ENCODE results near the gene PCTP.
A peak's percentile ranks its signal among the peaks of the same experiment; 100 is the strongest.

Gene PCTP

DNA sequence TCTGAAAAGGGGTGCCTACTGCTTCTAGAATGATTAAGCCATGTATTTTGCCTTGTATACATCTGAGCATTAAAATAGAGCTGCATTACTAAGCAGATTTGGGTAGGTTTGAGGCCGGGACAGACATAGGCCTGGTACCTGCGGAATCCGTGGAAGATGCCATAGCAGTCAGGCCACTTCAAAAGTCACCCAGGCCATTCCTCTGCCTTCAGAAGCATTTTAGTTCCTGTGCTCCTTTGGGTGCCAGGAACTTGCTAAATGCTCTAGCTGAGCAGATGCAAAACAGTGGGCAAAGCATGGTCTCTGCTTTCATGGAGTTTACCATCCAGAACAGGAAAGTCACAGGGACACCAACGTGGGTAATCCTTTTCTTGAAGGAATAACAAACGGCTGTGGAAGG, 22.5 kb upstream of the PCTP start:
- no peak for FAIRE-seq

DNA sequence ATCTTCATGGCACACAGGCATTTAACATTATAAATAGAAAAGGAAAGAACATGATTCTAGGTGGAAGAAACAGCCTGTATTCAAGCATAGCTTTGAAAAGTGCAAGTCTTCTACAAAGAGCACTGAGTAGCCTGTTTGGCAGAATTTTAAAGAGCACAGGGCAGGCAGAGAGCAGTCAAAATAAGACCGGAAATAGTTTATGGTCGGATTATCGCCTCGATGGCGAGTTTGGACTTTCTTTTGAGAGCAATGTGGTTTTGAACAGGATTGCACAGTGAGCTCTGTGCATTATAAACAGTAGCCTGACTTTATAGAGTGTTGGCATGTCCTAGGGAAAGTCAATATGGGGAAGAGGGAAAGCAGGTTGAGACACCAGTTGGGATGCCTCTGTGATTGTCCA, 22.0 kb upstream of the PCTP start:
- no peak for FAIRE-seq

DNA sequence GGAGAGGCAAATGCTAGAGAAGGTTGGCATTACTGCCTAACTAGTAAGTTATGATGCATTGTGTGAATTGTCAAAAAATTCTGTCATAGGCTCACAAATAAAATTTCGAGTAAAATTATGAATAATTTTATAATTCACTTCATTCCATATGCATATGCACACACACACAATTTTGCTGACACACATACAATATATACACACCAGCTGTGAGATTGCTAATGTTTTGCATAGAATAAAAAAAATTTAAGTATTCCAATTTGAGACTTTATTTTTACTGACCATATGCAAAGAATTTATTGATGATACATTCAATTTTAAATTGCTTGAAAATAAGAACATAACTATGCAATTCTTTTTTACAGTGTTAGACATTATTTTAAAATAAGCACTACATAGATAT, 21.4 kb upstream of the PCTP start:
- FAIRE-seq: no peak

DNA sequence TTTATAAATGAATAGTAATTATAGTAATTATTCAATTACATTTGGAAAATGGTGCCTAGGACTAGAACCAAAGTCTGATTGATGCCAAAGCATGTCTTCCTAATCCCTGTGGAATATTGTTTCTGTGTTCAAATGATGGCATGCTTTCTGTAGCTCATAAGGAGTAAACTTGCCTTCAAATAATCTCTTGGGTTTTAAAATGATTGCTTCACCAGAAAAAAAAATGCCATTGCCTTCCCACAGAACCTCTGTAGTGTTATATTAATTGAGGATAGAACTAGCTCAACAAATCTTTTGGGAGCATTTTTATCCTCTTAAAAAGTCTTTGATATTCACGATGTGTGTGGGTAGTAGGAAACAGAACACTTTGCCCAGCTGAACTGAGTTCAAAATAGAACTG, 20.5 kb upstream of the PCTP start:
- FAIRE-seq: no peak

DNA sequence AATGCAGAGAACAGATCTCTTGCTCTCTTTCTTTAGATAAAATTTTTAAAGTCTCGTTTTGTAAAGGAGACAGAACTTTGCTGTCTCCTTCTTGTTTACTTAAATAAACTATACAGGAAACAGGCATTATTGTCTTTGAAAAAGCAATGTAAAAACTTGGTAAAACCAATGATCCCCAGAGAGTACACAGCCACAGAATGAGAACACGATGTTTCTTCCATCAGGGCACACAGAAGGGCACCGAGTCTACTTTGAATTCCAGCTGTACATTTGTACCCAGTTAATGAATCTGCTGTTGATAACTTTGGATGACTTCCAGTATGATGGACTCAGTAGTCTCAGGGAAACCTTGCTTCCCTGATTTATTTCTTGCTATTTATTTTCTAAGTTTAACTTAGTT, 20.0 kb upstream of the PCTP start:
- no peak for FAIRE-seq

DNA sequence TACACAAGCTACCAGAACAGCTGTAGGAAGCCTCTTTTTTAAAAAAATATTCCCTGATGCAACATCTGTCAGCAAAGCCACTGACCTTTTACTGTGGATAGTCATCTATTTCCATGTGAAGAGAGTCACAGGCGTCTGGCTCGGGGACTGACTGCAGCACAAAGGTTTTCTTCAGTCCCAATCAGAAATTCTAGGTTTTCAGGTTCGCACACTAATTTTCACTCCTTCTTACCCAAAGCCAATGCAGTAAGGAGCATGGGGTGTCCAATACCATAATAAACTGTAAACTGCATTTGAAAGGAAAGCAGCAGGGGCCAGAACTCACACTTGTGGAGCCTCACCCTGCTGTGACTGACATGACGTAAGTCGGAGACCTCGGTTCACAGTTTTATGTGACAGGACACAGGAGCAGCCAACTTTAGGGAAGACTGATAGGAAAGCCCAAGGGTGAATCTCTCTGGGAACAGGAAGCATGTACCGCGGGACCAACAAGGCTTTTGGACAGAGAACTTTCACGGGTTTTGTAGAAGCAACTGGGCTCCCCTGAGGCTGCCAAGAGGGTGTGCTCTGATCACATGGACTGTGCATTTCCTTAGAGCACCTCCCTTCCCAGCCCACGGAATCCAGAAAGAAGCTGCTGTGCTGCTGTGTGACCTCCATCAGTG, 19.1 kb upstream of the PCTP start:
- no peak for FAIRE-seq

DNA sequence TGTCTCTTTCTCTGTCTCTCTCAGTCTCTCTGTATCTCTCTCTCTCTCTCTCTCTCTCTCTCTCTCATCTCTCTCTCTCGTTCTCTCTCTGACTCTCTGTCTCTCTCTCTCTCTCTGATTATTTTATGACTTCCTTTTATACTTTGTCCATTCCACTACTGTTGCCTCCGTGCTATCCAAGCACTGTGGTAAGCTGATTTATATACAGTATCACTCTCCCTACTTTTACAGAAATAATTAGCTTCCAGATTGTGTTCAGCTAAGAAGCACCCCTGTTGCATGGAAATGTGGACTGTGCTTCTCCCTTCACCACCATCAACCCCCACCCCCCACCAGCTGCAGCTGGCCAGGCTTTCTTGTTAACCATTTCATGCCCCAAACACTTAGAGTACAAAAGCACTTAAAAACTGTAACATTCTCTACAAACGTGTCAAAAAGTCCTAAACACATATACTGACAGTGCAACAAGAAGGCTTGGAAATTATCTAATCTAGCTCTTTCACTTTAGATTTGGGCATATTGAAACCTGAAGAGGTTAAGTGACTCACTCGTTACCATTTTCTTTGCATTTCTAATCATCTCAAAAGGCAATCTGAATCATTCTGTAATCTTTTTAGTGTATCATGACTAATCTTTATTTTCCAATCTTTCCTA, 16.6 kb upstream of the PCTP start:
- no peak for FAIRE-seq

DNA sequence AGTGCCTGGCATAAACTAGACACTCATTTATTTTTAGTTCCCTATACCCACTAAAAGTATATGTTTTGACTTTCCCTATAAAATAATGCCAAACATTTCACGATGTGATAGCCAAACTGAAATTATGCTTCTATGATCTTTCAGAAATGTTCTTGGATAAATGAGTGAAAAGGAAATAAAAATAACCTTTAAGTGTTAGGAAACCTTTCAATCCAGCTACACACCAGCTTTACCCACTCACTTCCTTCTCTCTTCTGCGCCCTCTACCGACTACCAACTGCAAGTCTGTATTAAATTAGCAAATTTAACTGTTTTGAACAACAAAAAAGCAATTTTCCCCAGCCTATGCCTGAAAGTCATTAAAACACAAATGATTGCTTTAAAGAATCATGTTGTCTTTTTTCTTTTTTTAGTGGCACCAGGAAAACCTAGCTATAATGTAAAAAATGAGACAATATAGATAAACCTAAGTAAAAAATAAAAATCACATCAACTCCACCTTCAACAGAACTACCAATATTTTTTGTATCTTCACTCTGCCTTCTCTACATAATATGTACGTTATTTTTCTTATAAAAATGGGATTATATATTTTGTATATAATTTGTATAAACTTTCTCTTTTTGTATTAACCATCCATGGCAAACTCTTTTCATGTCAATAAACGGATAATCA, 15.0 kb upstream of the PCTP start:
- peak; percentile 81 for FAIRE-seq

DNA sequence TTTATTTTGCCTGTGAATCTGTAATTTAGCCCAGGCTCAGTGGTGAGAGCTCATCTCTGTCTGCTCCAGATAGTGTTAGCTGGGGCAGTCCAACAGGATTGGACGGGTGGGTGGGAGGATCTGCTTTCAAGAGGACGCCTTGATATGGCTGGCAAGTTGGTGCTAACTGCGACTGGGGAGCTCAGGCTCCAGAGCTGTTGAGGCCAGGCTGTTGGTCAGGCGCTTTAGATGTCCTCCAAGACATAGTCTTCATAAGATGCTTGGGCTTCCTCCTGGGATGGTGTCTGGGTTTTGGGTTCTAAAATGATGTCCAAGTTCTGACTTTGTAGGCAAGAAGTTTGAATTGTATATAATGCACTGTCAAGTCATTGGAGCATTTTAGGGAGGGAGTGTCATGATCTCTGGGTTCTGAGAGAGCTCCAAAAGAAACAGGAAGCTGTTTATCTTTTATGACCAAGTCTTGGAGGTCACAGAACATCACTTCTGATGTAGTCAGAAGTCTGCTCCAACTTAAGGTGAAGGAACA, 12.8 kb upstream of the PCTP start:
- no peak for FAIRE-seq

DNA sequence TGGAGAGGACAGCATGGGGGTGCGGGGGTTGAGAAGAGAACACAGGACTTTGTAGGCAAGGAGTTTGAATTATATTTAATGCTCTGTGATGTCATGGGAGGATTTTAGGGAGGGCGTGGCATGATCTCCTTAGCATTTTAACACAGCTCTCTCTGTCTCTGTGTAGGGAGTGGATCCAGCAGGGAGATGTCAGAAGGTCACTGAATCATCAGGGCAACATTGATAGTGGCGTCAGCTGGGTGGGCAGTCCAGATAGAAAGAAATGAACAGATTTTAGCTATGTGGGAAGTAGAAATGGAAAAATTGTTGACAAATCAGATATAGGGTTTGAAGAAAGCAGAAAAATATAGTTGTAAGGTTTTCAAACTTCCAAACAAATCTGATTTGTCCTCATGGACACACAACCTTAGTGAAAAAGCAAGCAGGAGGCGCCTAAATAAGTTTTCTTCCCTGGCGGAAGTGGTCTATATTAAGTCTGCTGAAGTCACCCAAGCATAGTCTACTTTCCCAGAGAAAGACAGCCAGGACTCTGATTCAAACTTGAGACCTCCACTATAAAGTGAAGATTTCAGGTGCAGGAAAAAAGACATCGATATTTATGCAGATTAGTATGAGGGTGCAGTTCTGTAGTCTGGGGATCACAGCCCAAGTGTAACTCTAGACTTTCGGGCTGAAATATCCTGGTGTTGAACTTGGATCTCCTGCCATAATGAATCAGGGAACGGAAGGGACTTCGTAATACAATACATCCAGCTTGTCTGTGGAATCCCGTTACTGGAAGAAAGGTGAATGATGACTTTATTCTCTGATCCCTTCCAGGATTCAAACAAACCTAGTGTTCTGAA, 10.1 kb upstream of the PCTP start:
- FAIRE-seq: no peak

DNA sequence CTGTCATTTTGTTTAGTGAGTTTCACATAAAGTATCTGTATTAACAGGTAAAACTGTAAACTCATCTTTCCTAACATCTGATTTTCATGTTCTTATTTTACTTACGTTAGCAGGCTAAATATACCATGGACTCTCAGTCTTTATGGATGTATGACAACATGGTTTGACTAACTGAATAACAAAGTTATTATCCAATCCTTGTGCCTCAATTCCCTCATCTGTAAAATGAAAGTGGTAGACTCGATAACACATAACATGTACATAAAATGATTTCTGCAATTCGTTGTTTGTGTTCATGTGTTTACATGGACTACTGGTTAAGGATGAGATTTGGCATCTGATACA, 9.5 kb upstream of the PCTP start:
- no peak for FAIRE-seq

DNA sequence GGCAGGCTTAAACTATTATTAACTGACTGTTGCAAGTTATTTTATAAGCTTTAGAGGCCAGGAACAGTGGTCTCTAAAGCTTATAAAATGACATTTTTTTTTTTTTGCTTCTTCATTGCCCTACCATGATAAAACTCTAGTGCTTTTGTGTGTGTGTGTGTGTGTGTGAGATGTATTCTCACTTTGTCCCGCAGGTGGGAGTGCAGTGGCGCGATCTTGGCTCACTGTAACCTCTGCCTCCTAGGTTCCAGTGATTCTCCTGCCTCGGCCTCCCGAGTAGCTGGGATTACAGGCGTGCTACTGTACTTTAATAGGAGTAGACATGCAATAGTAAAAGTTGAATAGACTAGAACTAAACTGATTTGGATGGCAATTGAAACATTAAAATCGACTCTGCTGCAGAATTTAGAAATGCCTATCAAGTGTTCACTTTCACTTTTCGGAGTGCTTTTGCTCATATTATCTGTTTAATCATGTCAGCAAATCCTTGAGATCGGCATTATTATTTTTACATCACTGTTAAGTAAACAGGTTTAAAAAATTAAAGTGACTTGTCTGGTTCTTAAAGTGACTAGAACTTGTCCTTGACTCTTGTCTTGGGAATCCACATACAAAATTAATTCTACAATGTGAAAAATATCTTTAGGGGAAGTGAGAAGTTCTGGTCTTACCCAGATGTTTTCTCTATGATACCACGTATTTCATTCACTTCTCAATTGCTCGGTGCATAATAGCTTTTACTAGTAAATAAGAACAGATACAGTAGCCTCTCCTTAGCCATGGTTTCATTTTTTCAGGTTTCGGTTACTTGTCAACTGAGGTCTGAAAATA, 8.4 kb upstream of the PCTP start:
- FAIRE-seq: no peak

DNA sequence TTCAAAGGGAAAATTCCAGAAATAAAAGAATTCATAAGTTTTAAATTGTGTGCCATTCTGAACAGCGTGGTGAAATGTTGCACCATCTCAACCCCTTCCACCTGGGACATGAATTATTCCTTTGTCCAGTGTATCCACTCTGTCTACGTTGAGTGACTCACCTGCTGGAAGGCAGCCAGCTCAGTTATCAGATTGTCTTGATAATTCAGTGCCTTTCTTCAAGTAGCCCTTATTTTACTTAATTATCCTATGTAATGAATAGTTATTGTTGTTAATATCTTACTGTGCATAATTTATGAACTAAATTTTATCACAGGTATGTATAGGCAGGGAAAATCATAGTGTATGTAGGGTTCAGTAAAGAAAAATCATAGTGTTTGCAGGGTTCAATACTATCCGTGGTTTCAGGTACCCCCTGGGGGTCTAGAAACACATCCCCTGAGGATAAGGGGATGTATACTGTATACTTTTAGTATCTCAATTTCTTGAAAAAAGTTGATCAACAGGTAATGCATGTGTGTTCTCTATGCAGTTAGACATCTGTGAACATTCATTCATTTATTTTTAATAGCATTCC, 7.7 kb upstream of the PCTP start:
- FAIRE-seq: no peak

DNA sequence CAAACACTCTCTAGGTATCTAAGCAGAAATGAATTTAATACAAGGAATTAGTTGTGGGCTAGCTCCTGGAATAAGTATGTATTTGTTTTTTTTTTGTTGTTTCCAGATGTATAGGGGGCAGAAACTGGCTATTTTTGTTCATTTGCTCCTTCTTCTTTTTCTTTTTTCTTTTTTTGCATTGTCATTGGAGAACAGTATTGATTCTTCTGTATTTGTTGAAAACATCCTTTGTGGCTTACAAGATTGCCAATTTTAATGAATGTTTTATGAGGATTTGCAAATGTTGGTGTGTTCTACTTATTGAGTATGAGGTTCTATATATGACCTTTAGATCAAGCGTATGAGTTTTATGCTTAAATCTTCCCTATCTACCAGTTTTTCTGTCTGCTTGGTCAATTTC, 5.6 kb upstream of the PCTP start:
- no peak for FAIRE-seq

DNA sequence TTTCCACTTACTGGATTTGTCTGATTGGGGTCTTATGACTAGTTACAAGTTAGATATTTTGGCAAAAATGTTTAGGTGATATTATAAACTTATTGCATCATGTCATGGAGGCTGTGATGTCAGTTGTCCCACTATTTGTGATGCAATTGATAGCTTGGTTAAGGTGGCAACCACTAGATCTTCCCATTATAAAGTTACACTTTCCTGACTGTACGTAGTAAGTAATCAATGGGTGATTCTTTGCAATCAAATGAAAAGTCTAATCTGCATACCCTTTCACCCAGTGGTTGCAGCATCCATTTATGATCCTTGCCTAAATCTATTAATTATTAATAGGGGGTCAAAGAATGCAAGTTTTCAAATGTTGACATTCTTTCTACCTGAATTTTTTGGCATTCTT, 4.4 kb upstream of the PCTP start:
- FAIRE-seq: no peak

DNA sequence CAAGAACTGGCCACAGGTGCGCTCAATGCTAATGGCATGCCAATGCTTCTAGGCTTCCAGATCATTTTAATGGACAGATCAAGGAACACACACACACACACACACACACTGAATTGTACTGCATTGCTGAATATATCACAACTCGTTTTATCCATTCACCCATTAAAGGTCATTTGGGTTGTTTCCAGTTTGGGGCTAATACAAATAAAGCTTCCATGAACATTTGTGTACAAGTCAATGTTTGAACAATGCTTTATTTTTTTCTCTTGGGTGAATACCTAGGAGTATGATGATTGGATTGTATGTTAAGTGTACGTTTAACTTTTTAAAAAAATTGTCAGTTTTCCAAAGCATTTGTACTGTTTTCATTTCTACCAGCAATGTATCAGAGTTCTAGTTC, 3.6 kb upstream of the PCTP start:
- FAIRE-seq: no peak

DNA sequence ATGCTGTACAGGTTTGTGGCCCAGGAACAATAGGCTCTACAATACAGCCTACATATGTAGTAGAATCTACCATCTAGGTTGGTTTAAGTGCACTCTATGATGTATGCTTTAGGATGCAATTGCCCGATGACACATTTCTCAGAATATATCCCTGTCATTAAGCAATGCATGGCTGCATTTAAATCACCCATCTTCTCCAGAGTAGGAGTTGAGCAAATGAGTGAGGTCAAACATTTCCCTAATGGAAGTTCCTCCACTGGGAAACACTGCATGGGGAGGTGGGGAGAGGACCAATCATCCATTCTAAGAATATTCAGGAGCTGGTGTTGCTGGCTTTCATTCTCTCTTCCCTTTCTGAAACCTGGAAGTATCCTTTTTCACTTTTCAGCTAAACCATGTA, 2.0 kb upstream of the PCTP start:
- no peak for FAIRE-seq

DNA sequence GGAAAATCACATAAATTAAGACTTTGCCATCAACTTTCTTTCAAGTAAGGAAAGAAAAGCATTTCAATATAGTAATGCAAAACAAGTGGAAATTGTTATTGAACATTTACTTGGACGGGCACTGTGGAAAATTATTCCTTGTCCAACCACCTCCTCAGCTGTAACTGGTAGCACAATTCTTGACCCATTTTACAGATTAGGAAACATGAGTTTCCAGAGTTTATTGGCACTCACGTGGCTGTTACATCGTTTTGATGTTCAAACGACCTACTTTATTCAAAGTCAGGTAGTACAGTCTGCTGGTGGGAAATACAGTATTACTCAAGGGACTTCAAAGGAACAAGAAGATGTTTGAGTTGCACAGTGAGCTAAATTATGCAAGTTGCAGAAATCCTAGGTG, 866 bp upstream of the PCTP start:
- FAIRE-seq: no peak

DNA sequence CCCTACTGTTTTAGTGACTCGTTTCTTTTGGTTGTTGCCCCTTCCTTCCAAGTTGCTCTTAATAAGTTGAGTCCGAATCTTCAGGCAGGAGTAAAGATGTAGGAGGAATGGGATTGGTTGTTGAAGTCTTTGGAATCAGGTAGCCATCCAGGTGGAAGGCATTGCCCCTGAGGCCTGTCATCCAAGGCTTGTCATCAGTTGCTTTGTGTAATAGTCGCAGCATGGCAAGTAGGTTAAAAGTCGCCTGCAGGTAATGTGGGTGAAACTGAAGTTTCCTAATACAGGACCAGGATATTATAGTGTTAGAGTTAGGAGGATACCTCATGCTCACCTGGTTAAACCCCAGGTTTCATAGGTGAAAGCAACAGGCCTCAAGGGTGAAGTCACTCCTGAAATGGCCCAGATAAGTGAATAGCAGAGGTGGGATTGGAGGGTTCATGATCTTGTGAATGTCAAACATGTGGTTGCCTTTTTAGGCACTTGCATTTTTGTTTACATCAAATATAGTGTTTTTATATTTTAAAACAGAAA, 934 bp downstream of the PCTP start:
- no peak for FAIRE-seq

DNA sequence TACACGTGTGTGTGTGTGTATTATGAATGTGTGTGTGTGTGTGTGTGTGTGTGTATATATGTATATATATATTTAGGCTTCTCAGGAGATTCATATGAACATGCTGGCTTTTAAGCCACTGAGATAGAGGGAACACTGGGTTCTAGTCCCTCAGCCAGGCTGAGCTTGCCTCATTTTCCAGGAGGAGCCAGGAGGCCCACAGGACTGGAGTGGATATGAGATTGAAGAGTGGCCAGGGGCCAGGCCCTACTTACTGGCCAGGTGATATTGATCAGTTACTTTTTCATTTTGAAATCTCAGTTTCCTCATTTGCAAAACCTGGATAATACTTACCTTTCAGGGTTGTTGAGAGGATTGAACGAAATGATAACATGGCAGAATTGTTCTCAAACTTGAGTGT, 5.8 kb downstream of the PCTP start:
- FAIRE-seq: no peak

DNA sequence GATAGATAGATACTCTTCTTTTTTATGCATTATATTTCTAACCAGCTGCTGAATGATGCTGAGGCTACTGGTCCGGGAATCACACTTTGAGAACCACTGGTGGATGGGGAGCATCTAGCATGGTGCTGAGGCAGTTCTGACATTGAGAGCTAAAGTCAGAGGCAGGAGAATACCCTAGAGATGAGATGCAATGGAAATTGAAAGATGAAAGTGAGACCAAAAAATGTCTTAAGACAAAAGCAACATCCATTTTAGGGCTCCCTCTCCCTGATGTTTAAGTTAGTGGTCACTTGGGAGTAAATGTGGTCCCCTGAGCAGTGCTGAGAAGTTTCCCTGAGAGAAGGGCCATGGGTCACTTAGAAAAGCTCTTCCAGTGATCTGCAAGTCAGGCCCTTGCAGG, 6.8 kb downstream of the PCTP start:
- FAIRE-seq: no peak

DNA sequence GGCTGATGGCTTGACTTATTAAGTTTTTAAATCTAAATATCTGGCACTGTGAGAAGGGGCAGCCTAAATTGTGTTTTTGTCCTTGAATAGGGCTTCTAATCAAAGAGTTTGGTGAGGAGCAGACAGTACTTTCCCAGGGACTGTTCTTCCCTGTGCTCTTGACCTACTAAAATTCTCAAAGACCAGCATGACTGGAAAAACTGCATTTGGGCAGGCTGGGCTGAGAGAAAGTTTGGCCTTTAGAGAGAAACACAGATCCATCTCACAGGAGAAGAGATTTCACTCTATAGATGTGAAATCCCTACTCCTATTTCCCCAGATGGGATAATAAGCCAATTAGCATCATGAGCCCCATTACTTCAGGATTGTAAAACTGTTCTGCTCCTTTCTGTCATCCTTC, 7.3 kb downstream of the PCTP start:
- FAIRE-seq: no peak

Data from A204.1 (cell line).